K562 (cell line): ENCODE measurements around the gene MN1. TPM values are rescaled to one million over a fixed set of nuclear protein-coding genes. Genes with fewer than 3 reads are reported as not detected.

Source experiments
- FOS ChIP-seq: IDR thresholded peaks from 3 replicates; pipeline ENCODE4 v1.6.1; 2011; ENCODE audit not compliant: insufficient read length; ENCODE audit errors: extremely low read depth
- HDAC2 ChIP-seq: fragments of 450-650 bp; IDR thresholded peaks from 2 replicates; pipeline ENCODE4 v1.6.1; 2016; ENCODE audit warnings: mild to moderate bottlenecking
- PRPF4 ChIP-seq: fragments of 200-400 bp; formaldehyde crosslinking; IDR thresholded peaks from one replicate; pipeline ENCODE4 v1.6.1; 2017; ENCODE audit warnings: low read length, low read depth, mild to moderate bottlenecking; ENCODE audit not compliant: insufficient read depth, poor library complexity, severe bottlenecking
- TAL1 ChIP-seq: fragments of 450-650 bp; IDR thresholded peaks from 2 replicates; pipeline ENCODE4 v1.6.1; 2016; ENCODE audit warnings: mild to moderate bottlenecking
- polyA plus RNA-seq, 8 experiments: library from polyadenylated mRNA; depleted of rRNA in 4 of 8; stranded (reverse) in 5 of 8; unstranded in 3 of 8; fragments of >200 nt; fragmentation: Nextera tagmentation in 2 of 8; fragmentation: Illumina TruSeq in 1 of 8; extraction: Ambion mirVana in 2 of 8; extraction: Trizol in 1 of 8; gene quantifications; 2 replicates each; pipeline versions ENCODE4 v1.2.1 to v1.2.3, GENCODE V29; 2011 to 2014; ENCODE audit warnings: inconsistent platforms in 1 of 8, missing spikeins in 1 of 8
- total RNA-seq, 7 experiments: library from RNA; depleted of rRNA in 6 of 7; stranded (reverse); fragments of >200 nt in 6 of 7; fragmentation: Illumina TruSeq in 2 of 7; extraction: Trizol in 2 of 7; gene quantifications; 2 replicates each; pipeline versions ENCODE4 v1.2.1 to v1.2.3, GENCODE V29; 2011 to 2021; ENCODE audit warnings: low replicate concordance in 1 of 7
- TF ChIP-seq, protein P1 (sequence below): sonication (generic); formaldehyde crosslinking; IDR thresholded peaks from 2 replicates; pipeline ENCODE4 v1.8.0; 2022; ENCODE audit warnings: mild to moderate bottlenecking, missing genetic modification reagents
- TF ChIP-seq, protein P2 (sequence below), 3 experiments: fragments of 200-800 bp in 1 of 3; fragments of 250-450 bp in 1 of 3; fragments of 450-650 bp in 1 of 3; sonication (Bioruptor Pico) in 1 of 3; sonication (Bioruptor generic) in 1 of 3; formaldehyde crosslinking in 1 of 3; IDR thresholded peaks; 2 replicates each; pipeline versions ENCODE4 v1.6.1 to v1.8.0; 2016 to 2022; ENCODE audit warnings: mild to moderate bottlenecking in 2 of 3, missing genetic modification characterization in 2 of 3, missing compliant biosample characterization in 1 of 3, moderate library complexity in 1 of 3

The MN1 gene
- total and polyA plus RNA-seq, 9 of the 15 experiments (the other 6 are each of a cell fraction or from before 2014, with no cell fraction given) = under 0.01 to 0.05 (median 0.03) TPM; not detected in 5

GRCh38 chr22:27801616-27802345 lies at the start of gene MN1 (continued):
- no peak for TF ChIP-seq FOS
- TF ChIP-seq, protein P1, sequence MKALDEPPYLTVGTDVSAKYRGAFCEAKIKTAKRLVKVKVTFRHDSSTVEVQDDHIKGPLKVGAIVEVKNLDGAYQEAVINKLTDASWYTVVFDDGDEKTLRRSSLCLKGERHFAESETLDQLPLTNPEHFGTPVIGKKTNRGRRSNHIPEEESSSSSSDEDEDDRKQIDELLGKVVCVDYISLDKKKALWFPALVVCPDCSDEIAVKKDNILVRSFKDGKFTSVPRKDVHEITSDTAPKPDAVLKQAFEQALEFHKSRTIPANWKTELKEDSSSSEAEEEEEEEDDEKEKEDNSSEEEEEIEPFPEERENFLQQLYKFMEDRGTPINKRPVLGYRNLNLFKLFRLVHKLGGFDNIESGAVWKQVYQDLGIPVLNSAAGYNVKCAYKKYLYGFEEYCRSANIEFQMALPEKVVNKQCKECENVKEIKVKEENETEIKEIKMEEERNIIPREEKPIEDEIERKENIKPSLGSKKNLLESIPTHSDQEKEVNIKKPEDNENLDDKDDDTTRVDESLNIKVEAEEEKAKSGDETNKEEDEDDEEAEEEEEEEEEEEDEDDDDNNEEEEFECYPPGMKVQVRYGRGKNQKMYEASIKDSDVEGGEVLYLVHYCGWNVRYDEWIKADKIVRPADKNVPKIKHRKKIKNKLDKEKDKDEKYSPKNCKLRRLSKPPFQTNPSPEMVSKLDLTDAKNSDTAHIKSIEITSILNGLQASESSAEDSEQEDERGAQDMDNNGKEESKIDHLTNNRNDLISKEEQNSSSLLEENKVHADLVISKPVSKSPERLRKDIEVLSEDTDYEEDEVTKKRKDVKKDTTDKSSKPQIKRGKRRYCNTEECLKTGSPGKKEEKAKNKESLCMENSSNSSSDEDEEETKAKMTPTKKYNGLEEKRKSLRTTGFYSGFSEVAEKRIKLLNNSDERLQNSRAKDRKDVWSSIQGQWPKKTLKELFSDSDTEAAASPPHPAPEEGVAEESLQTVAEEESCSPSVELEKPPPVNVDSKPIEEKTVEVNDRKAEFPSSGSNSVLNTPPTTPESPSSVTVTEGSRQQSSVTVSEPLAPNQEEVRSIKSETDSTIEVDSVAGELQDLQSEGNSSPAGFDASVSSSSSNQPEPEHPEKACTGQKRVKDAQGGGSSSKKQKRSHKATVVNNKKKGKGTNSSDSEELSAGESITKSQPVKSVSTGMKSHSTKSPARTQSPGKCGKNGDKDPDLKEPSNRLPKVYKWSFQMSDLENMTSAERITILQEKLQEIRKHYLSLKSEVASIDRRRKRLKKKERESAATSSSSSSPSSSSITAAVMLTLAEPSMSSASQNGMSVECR = no peak
- no peak for TF ChIP-seq HDAC2
- TF ChIP-seq, protein P2, sequence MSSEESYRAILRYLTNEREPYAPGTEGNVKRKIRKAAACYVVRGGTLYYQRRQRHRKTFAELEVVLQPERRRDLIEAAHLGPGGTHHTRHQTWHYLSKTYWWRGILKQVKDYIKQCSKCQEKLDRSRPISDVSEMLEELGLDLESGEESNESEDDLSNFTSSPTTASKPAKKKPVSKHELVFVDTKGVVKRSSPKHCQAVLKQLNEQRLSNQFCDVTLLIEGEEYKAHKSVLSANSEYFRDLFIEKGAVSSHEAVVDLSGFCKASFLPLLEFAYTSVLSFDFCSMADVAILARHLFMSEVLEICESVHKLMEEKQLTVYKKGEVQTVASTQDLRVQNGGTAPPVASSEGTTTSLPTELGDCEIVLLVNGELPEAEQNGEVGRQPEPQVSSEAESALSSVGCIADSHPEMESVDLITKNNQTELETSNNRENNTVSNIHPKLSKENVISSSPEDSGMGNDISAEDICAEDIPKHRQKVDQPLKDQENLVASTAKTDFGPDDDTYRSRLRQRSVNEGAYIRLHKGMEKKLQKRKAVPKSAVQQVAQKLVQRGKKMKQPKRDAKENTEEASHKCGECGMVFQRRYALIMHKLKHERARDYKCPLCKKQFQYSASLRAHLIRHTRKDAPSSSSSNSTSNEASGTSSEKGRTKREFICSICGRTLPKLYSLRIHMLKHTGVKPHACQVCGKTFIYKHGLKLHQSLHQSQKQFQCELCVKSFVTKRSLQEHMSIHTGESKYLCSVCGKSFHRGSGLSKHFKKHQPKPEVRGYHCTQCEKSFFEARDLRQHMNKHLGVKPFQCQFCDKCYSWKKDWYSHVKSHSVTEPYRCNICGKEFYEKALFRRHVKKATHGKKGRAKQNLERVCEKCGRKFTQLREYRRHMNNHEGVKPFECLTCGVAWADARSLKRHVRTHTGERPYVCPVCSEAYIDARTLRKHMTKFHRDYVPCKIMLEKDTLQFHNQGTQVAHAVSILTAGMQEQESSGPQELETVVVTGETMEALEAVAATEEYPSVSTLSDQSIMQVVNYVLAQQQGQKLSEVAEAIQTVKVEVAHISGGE (CRISPR knock-in tag; IDR thresholded peaks at IDR 0.05) = no peak
- TF ChIP-seq TAL1 = no peak
- no peak for TF ChIP-seq PRPF4
